Measurements from ENCODE around the gene TMEM50B.

Gene TMEM50B

DNA sequence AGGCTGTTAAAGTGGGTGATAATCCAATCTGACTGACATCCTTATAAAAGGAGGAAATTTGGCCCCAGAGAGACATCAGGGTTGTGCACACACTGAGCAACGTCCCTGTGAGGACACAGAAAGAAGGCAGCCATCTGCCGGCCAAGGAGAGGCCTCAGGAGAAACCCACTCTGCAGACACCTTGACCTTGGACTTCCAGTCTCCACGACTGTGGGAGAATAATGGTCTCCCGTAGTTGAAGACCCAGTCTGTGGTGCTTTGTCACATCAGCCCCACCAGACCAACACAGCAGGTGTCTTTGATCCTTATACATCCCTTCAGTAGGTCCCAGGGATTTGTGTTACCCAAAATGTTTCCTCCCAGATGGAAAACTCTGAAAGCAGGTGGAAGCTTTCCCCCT is 16.0 kb upstream of the TMEM50B start:
- Histone ChIP-seq H3K36me3 (ENCODE audit: control insufficient read depth, insufficient read depth, low read length) (no peaks in the 10 kb centered on the region), H3K27me3 (ENCODE audit: control insufficient read depth, insufficient read depth, low read length) (no peaks in the 10 kb centered on the region), H3K9me3 (ENCODE audit: control insufficient read depth, insufficient read depth, low read length) (no peaks in the 10 kb centered on the region), H3K4me1 (ENCODE audit: control insufficient read depth, insufficient read depth, low read length) (peaks cover 19% of the 10 kb centered on the region), H3K4me3 (ENCODE audit: low read depth, low read length) (no peak overlapping the region), H3K27ac (ENCODE audit: low read depth, low read length) (no peak overlapping the region), H3K9ac (ENCODE audit: low read depth, low read length) (no peak overlapping the region)

DNA sequence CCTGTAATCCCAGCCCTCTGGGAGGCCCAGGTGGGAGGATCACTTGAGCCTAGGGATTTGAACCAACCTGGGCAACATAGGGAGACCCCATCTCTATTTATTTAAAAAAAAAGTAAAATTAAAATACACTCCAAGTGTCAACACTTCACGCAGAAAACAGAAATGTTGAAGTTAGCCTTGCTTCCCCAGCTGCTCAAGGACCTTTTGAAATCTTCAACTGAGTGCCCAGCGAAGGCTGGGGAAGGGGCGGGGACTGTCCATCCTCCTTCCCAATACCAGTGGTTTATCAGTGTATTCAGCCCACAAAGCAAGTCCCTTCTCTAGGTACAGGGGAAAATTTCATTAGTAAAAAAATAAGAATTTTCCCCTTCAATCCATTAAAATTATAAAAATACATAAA is 14.0 kb upstream of the TMEM50B start:
- Histone ChIP-seq H3K4me1 (ENCODE audit: control insufficient read depth, insufficient read depth, low read length) (peaks cover 19% of the 10 kb centered on the region), H3K27me3 (ENCODE audit: control insufficient read depth, insufficient read depth, low read length) (no peaks in the 10 kb centered on the region), H3K4me3 (ENCODE audit: low read depth, low read length) (no peak overlapping the region), H3K9ac (ENCODE audit: low read depth, low read length) (no peak overlapping the region), H3K9me3 (ENCODE audit: control insufficient read depth, insufficient read depth, low read length) (no peaks in the 10 kb centered on the region), H3K36me3 (ENCODE audit: control insufficient read depth, insufficient read depth, low read length) (peaks cover 4% of the 10 kb centered on the region; the same call in 1 of the 2 replicates), H3K27ac (ENCODE audit: low read depth, low read length) (no peak overlapping the region)

DNA sequence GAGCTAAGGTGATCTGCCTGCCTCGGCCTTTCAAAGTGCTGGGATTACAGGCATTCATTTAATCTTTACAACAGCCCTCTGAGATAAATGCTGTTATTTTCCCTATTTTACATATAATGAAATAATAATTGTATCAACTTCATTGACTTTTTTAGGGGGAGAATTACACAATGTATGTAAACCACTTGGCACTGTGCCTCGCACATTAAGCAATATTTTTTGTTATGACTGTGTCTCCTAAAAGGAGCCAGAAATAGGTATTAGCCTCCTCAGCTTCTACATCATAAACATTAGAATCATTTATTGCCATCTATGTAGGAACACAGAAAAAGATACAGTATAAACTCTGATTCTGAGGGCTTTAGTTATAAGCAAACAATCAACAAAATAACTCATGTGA is 12.8 kb upstream of the TMEM50B start:
- Histone ChIP-seq H3K9ac (ENCODE audit: low read depth, low read length) (no peak overlapping the region), H3K27me3 (ENCODE audit: control insufficient read depth, insufficient read depth, low read length) (no peaks in the 10 kb centered on the region), H3K9me3 (ENCODE audit: control insufficient read depth, insufficient read depth, low read length) (no peaks in the 10 kb centered on the region), H3K36me3 (ENCODE audit: control insufficient read depth, insufficient read depth, low read length) (peaks cover 8% of the 10 kb centered on the region; the same call in 1 of the 2 replicates), H3K4me1 (ENCODE audit: control insufficient read depth, insufficient read depth, low read length) (peaks cover 19% of the 10 kb centered on the region), H3K4me3 (ENCODE audit: low read depth, low read length) (no peak overlapping the region), H3K27ac (ENCODE audit: low read depth, low read length) (no peak overlapping the region)

DNA sequence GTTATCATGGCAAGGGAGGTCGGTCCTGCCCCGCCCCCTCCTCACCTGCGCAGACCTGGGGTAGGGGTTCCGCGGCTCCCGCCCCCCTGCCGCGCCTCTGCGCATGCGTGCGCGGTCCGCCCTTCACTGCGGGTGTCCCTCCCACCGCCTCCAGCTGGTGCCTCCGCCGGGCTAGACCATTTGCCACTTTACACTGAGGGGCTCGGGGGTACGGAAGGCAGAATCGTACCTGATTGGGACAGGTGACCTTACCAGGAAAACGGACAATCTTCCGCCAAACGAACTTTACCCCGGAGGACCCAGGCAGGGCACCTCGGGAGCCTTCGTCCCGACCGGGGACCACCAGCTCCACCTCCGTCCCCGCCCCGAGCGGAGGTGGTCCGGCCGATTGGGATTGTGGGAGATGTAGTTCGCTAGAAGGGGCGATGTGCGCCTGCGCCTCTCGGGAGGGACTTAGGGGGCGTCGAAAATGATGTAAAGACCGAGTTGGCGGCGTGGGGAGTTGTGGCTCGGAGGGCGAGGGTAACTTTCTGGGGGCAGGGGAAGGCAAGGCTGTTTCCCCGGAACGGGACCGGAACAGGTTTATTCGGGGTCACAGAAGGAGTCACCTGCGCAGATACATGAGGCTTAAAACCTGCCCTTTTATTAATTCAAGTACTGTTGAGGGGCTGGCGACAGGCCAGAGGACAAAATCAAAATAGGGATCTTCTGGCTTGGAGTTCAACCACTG is 11.8 kb upstream of the TMEM50B start, which contains the start of gene DNAJC28:
DNAJC28 (minus strand) TSS at position 344 of the 730 bp plus-strand sequence. CDS start 2,323 bp downstream, outside the sequence.
- peaks cover 8% of the 10 kb centered on the region; the same call in 1 of the 2 replicates for H3K36me3 ChIP-seq (ENCODE audit: control insufficient read depth, insufficient read depth, low read length)

DNA sequence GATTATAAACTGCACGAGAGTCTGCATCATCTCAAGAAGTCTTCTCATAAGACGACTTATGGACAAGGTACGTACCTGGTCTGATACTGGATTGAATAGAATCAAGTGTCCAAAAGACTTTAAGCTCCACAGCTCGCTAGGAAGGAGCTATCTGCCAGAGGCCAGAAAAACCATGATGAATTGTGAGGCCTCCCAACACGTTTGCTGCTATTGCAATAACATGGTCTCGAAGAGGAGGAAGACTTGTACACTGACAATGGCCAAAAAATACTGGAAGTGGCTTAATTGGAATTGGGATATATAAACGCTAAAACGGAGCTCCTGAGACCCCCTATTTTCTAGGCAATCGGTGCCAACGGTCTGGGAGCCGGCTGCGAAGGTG is 11.2 kb upstream of the TMEM50B start:
- H3K27ac ChIP-seq (ENCODE audit: low read depth, low read length), result peak overlapping the region; percentile 82

More for the DNA sequence above, 11.8 kb upstream of the TMEM50B start, which contains the start of gene DNAJC28:
- H3K27me3 ChIP-seq (ENCODE audit: control insufficient read depth, insufficient read depth, low read length), result no peaks in the 10 kb centered on the region
- peak within 1 kb of the TSS; percentile 89 for H3K9ac ChIP-seq (ENCODE audit: low read depth, low read length)
- H3K4me1 ChIP-seq (ENCODE audit: control insufficient read depth, insufficient read depth, low read length), result peaks cover 17% of the 10 kb centered on the region
- H3K9me3 ChIP-seq (ENCODE audit: control insufficient read depth, insufficient read depth, low read length), result no peaks in the 10 kb centered on the region
- peak within 1 kb of the TSS; percentile 100 for H3K4me3 ChIP-seq (ENCODE audit: low read depth, low read length)
- H3K27ac ChIP-seq (ENCODE audit: low read depth, low read length), result peak within 1 kb of the TSS; percentile 82

DNA sequence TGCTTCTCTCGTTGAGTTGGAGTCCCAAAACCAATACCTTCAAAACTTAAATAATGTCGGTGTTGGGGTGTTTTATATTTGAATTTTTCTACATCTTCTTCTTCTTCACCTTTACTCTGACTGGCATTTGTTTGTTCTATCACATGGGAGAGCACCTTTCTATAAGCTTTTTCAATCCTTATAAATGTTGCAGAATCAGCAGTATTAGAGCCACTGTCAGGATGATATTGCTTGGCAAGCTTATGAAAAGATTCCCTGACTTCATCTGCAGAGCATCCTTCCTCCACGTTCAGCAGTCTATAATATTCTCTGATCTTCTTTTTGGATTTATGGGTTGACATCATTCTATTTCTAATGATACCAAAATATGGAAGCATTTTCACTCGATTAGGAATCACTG is 9.2 kb upstream of the TMEM50B start:
- H3K9ac ChIP-seq (ENCODE audit: low read depth, low read length), result no peak overlapping the region
- peaks cover 8% of the 10 kb centered on the region; the same call in 1 of the 2 replicates for H3K36me3 ChIP-seq (ENCODE audit: control insufficient read depth, insufficient read depth, low read length)
- peaks cover 2% of the 10 kb centered on the region; the same call in 1 of the 2 replicates for H3K4me1 ChIP-seq (ENCODE audit: control insufficient read depth, insufficient read depth, low read length)
- no peak overlapping the region for H3K4me3 ChIP-seq (ENCODE audit: low read depth, low read length)
- H3K9me3 ChIP-seq (ENCODE audit: control insufficient read depth, insufficient read depth, low read length), result no peaks in the 10 kb centered on the region
- no peaks in the 10 kb centered on the region for H3K27me3 ChIP-seq (ENCODE audit: control insufficient read depth, insufficient read depth, low read length)
- H3K27ac ChIP-seq (ENCODE audit: low read depth, low read length), result no peak overlapping the region

More for the DNA sequence above, 11.2 kb upstream of the TMEM50B start:
- Histone ChIP-seq H3K36me3 (ENCODE audit: control insufficient read depth, insufficient read depth, low read length) (peaks cover 8% of the 10 kb centered on the region; the same call in 1 of the 2 replicates), H3K4me3 (ENCODE audit: low read depth, low read length) (peak overlapping the region; percentile 100), H3K4me1 (ENCODE audit: control insufficient read depth, insufficient read depth, low read length) (peaks cover 12% of the 10 kb centered on the region), H3K9ac (ENCODE audit: low read depth, low read length) (no peak overlapping the region), H3K9me3 (ENCODE audit: control insufficient read depth, insufficient read depth, low read length) (no peaks in the 10 kb centered on the region), H3K27me3 (ENCODE audit: control insufficient read depth, insufficient read depth, low read length) (no peaks in the 10 kb centered on the region)

DNA sequence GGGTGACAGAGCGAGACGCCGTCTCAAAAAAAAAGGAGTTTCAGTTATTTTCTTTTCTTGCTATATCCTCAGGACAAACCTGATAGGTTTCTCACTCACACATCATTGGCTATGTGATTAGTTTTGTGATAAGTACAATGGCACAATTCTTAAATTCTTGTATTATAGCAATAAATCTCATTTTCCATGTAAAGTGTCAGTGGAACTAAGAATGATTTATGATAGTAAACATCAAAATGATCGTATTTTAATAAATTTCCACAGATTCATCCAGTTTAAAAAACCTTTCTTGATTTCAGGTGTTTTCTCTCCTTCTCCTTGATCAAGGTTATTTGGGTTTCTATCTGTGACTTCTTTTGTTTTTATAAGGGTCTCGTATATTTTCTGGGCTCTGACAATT is 8.2 kb upstream of the TMEM50B start:
- peaks cover 2% of the 10 kb centered on the region; the same call in 1 of the 2 replicates for H3K4me1 ChIP-seq (ENCODE audit: control insufficient read depth, insufficient read depth, low read length)
- peaks cover 8% of the 10 kb centered on the region; the same call in 1 of the 2 replicates for H3K36me3 ChIP-seq (ENCODE audit: control insufficient read depth, insufficient read depth, low read length)
- H3K4me3 ChIP-seq (ENCODE audit: low read depth, low read length), result no peak overlapping the region
- no peaks in the 10 kb centered on the region for H3K27me3 ChIP-seq (ENCODE audit: control insufficient read depth, insufficient read depth, low read length)
- H3K9me3 ChIP-seq (ENCODE audit: control insufficient read depth, insufficient read depth, low read length), result no peaks in the 10 kb centered on the region
- no peak overlapping the region for H3K9ac ChIP-seq (ENCODE audit: low read depth, low read length)
- no peak overlapping the region for H3K27ac ChIP-seq (ENCODE audit: low read depth, low read length)

DNA sequence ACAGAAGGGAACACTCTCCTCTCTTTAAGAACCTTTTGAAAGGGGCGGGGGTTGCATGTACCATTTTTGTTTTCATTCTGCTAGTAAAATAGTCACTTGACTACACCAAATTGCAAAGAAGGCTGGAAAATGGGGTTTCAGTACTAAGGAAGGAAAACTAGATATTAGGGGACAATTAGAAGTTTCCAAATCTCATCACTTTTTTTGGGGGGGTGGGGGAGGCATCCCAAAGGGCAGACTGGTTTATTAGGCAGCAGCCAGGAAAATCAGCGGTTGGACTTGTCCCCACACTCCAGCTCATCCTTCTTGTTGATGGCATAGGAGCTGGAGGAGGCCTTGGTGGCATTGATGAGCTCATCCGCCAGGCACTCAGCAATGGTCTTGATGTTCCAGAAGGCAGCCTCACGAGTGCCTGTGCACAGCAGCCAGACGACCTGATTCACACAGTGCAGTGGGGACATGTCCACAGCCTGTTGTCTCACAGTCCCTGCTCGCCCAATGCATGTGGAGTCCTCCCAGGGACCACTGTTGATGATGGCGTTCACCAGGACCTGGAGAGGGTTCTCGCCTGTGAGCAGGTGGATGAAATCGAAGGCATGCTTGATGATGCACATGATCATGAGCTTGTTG is 1.7 kb upstream of the TMEM50B start:
- Histone ChIP-seq H3K4me3 (ENCODE audit: low read depth, low read length) (no peak overlapping the region), H3K9me3 (ENCODE audit: control insufficient read depth, insufficient read depth, low read length) (no peaks in the 10 kb centered on the region), H3K36me3 (ENCODE audit: control insufficient read depth, insufficient read depth, low read length) (no peaks in the 10 kb centered on the region), H3K27ac (ENCODE audit: low read depth, low read length) (no peak overlapping the region), H3K4me1 (ENCODE audit: control insufficient read depth, insufficient read depth, low read length) (peaks cover 5% of the 10 kb centered on the region; the same call in 1 of the 2 replicates), H3K27me3 (ENCODE audit: control insufficient read depth, insufficient read depth, low read length) (no peaks in the 10 kb centered on the region), H3K9ac (ENCODE audit: low read depth, low read length) (no peak overlapping the region)

DNA sequence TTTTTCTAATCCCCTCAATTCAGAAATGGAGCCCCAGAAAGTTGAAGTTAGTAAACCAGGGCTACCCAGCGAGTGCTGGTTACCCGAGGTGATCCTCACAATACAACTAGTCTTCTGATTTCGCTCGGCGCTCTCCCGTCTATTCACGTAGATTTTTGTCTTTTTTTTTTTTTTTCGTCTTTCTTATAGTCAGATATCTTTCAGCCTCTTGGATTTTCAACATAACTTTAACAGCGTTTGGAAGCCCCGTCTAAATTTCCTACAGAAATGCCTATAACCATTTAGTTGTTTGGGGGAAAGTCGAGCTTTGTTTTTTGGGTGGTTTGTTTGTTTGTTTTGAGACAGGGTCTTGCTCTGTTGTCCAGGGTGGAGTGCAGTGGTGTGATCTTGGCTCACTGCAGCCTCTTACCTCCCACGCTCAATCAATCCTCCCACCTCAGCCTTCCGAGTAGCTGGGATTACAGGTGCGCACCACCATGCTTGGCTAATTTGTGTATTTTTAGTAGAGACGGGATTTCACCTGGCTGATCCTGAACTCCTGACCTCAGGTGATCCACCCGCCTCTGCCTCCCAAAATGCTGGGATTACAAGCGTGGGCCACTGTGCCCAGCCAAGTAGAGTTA is 818 bp upstream of the TMEM50B start:
- Histone ChIP-seq H3K9ac (ENCODE audit: low read depth, low read length) (peak overlapping the region; percentile 62), H3K27ac (ENCODE audit: low read depth, low read length) (peak overlapping the region; percentile 83), H3K36me3 (ENCODE audit: control insufficient read depth, insufficient read depth, low read length) (no peaks in the 10 kb centered on the region), H3K9me3 (ENCODE audit: control insufficient read depth, insufficient read depth, low read length) (no peaks in the 10 kb centered on the region), H3K27me3 (ENCODE audit: control insufficient read depth, insufficient read depth, low read length) (no peaks in the 10 kb centered on the region), H3K4me1 (ENCODE audit: control insufficient read depth, insufficient read depth, low read length) (peaks cover 5% of the 10 kb centered on the region; the same call in 1 of the 2 replicates), H3K4me3 (ENCODE audit: low read depth, low read length) (peak overlapping the region; percentile 67)

DNA sequence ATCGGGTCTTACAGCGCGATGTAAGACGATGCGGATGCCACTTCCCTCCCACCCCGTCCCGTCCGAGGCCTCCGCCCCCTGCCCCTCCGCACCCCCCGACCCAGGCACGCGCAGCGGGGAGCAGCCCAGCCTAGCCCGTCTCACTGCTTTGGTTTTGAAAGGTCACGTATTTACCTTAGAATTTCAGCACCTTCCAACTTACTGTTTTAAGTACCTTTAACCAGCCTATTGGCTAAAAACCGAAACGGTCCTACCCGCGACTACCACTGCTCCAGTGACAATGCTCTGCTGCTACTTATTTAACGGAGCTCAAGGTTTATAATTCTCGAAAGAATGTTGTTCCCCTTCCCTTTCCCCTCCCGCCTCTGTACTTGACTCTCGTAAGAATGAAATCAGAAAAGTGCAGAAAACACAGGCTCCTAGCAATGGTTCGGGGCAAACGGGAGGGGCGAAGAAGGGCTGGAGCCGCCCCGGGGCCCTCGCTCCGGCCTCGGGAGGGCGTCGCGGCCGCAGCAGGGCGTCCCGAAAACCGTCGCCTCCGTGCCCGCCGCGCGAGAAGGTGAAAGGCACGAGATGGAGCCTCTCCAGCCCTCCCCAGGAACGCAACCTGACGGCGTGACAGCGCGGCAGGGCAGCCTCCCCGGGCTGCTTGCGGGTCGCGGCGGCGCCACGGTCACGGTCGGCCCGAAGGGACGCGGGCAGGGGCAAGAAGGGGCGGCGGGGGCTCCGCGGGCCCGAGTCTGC is 667 bp downstream of the TMEM50B start:
- H3K9ac ChIP-seq (ENCODE audit: low read depth, low read length), result peak overlapping the region; percentile 53; the same call in 1 of the 2 replicates

More for the DNA sequence above, 667 bp downstream of the TMEM50B start:
- peak overlapping the region; percentile 82 for H3K27ac ChIP-seq (ENCODE audit: low read depth, low read length)
- H3K9me3 ChIP-seq (ENCODE audit: control insufficient read depth, insufficient read depth, low read length), result no peaks in the 10 kb centered on the region
- no peaks in the 10 kb centered on the region for H3K27me3 ChIP-seq (ENCODE audit: control insufficient read depth, insufficient read depth, low read length)
- H3K36me3 ChIP-seq (ENCODE audit: control insufficient read depth, insufficient read depth, low read length), result no peaks in the 10 kb centered on the region
- peaks cover 5% of the 10 kb centered on the region; the same call in 1 of the 2 replicates for H3K4me1 ChIP-seq (ENCODE audit: control insufficient read depth, insufficient read depth, low read length)
- H3K4me3 ChIP-seq (ENCODE audit: low read depth, low read length), result peak overlapping the region; percentile 77

Data from HUES48 (cell line).